ENCODE data around the gene FIP1L1. TPM values are rescaled to one million over a fixed set of nuclear protein-coding genes. Genes with fewer than 3 reads are reported as not detected.

Gene FIP1L1
- total and polyA plus RNA-seq, 7 donors: 23.5 to 49.6 (median 28.2) TPM

GRCh38 chr4:53365486-53366300 lies 11.7 kb upstream of the FIP1L1 start, which contains the start of gene SCFD2:
TSS of gene SCFD2 (minus strand) at chr4:53366061.
- Histone ChIP-seq H3K36me3 (ENCODE audit: insufficient read depth in 1 of 2, low read depth in 1 of 2) (no peaks in the 10 kb centered on the region), H3K4me3 (peak within 1 kb of the TSS; percentile 99), H3K4me1 (peaks cover 19% of the 10 kb centered on the region), H3K27ac (peak within 1 kb of the TSS; percentile 82), H3K27me3 (ENCODE audit: insufficient read depth in 3 of 3, low read length in 2 of 3) (peaks cover 0 to 11% (median 9%) of the 10 kb centered on the region in 3 donors), H3K9me3 (no peaks in the 10 kb centered on the region)
- 0 to 1% (median 0%) methylated on average over 51 of the region's 51 CpGs for whole genome bisulfite sequencing, 3 donors
- DNase-seq (peak; percentile 97 to 98), ATAC-seq (peak; percentile 100)
- intact Hi-C loops (cut with DNase I): no loop called here
- no peak for TF ChIP-seq CTCF (IDR thresholded peaks at IDR 0.05)

- ATAC-seq (peak in 1 of 4 donors; percentile 2), DNase-seq (no peak)
- H3K27me3 ChIP-seq (ENCODE audit: insufficient read depth in 3 of 3, low read length in 2 of 3): peaks cover 0 to 14% (median 11%) of the 10 kb centered on the region in 3 donors
- TF ChIP-seq CTCF (IDR thresholded peaks at IDR 0.05): no peak
- 12 to 15% (median 13%) methylated on average over 8 of the region's 8 CpGs for WGBS, 3 donors
- H3K27ac ChIP-seq: peak overlapping the region; percentile 82
- H3K36me3 ChIP-seq (ENCODE audit: insufficient read depth in 1 of 2, low read depth in 1 of 2): no peaks in the 10 kb centered on the region
- H3K4me3 ChIP-seq: peak overlapping the region; percentile 99
- H3K4me1 ChIP-seq: peaks cover 19% of the 10 kb centered on the region
- intact Hi-C loops (cut with DNase I): no loop called here
- H3K9me3 ChIP-seq: no peaks in the 10 kb centered on the region
Observed at GRCh38 chr4:53366301-53366716, 11.1 kb upstream of the FIP1L1 start.

- intact Hi-C loops (cut with DNase I): no loop called here
- H3K4me1 ChIP-seq: peaks cover 19% of the 10 kb centered on the region
Observed at GRCh38 chr4:53367721-53368120, 9.7 kb upstream of the FIP1L1 start.

GRCh38 chr4:53371049-53371448 lies 6.4 kb upstream of the FIP1L1 start:
- intact Hi-C loops (cut with DNase I): loop anchor here in 1 of 2 donors (10.0 kb wide), 2 partner anchors 176 to 356 kb away; no protein-coding TSS in a partner anchor
- ATAC-seq (no peak), DNase-seq (no peak)
- no peak for TF ChIP-seq CTCF (IDR thresholded peaks at IDR 0.05)
- Histone ChIP-seq H3K9me3 (no peaks in the 10 kb centered on the region), H3K36me3 (ENCODE audit: insufficient read depth in 1 of 2, low read depth in 1 of 2) (no peaks in the 10 kb centered on the region), H3K4me3 (no peak overlapping the region), H3K4me1 (peaks cover 5% of the 10 kb centered on the region), H3K27me3 (ENCODE audit: insufficient read depth in 3 of 3, low read length in 2 of 3) (peaks cover 0 to 26% (median 11%) of the 10 kb centered on the region in 3 donors), H3K27ac (no peak overlapping the region)
- whole genome bisulfite sequencing, 3 donors: 88 to 94% (median 88%) methylated on average over 3 of the region's 3 CpGs

More at GRCh38 chr4:53367721-53368120, 9.7 kb upstream of the FIP1L1 start:
- Histone ChIP-seq H3K36me3 (ENCODE audit: insufficient read depth in 1 of 2, low read depth in 1 of 2) (no peaks in the 10 kb centered on the region), H3K27me3 (ENCODE audit: insufficient read depth in 3 of 3, low read length in 2 of 3) (peaks cover 0 to 26% (median 11%) of the 10 kb centered on the region in 3 donors), H3K4me3 (no peak overlapping the region), H3K27ac (no peak overlapping the region), H3K9me3 (no peaks in the 10 kb centered on the region)
- TF ChIP-seq CTCF (IDR thresholded peaks at IDR 0.05): no peak
- ATAC-seq (no peak), DNase-seq (no peak)
- WGBS, 3 donors: 69 to 89% (median 78%) methylated on average over 2 of the region's 2 CpGs
